Hematopoietic multipotent progenitor cell treated with erythropoietin and hydrocortisone succinate and interleukin-3 and kit ligand, for 15 days (in vitro differentiated cells): ENCODE data around the gene CEP290.
A peak's percentile ranks its signal among the peaks of the same experiment; 100 is the strongest.
"Not testable (repeated sequence)": the region's sequence is repeated elsewhere in the genome, so short reads cannot be mapped to it uniquely, and the experiment has no call there.

Source experiments
- DNase-seq: peaks from one replicate; pipeline ENCODE4 v3.0.0-alpha.2; 2015; ENCODE audit warnings: low spot score

CEP290 gene

DNA sequence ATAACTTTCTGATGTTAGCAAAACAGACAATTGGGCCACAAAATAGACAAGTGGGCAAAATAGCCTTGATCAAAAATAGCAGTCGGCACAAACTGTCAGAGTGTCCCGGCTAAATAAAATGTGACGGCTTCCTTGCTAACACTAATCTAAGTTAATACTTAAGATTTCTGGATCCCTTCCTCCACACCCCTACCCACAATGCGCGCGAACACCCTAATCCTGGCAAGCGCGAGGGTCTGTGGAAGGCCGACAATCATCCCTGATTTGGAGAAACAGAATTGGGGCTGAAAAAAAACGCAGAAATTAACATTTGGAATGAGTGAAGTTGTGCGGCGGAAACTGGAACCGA lies 489 bp downstream of the CEP290 start:
- no peak for DNase-seq

DNA sequence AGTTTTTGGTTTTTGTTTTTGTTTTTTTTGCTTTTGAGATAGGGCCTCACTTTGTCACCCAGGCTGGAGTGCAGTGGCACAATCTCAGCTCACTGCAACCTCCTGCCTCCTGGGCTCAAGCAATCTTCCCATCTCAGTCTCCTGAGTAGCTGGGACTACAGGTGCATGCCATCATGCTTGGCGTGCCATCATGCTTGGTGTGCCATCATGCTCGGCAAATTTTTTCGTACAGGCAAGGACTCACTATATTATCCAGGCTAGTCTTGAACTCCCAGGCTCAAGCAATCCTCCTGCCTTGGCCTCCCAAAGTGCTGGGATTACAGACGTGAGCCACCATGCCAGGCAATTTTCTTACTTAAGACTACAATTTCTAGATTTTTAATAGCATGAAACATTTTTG lies 2.2 kb downstream of the CEP290 start:
- not testable (repeated sequence) for DNase-seq

GRCh38 chr12:88133181-88133580 lies 8.7 kb downstream of the CEP290 start:
- not testable (repeated sequence) for DNase-seq

DNA sequence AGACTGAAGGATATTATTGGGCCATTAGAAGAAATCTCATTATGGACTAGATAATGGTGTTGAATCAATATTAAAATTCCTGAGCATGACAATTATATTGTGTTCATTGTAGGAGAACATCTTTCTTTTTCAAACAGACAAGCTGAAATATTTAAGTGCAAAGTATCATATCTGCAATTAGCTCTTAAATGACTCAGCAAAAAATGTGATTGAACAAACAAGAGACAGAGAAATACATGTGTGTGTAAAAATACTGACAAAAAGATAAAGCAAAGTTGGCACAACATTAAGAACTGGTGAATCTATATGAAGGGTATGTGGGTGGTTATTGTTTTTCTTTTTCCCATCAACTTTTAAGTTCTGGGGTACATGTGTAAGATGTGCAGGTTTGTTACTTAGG lies 9.5 kb downstream of the CEP290 start:
- peak; percentile 24 for DNase-seq

DNA sequence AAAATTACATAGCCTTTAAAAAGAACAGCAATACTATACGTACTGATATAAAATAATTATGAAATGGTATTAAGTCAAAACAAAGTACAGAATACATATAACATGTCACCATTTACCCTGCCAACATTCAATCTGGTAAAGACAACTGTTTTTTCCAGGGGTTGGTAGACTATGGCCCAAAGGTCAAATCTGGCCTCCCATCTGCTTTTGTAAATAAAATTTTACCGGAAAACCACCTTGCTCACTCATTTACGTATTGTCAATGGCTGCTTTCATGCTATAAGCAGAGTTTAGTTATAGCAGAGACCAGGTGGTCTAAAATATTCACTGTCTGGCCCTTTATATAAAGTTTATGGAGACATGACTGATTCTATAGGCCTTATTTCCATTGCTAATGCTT lies 14.0 kb downstream of the CEP290 start:
- no peak for DNase-seq

DNA sequence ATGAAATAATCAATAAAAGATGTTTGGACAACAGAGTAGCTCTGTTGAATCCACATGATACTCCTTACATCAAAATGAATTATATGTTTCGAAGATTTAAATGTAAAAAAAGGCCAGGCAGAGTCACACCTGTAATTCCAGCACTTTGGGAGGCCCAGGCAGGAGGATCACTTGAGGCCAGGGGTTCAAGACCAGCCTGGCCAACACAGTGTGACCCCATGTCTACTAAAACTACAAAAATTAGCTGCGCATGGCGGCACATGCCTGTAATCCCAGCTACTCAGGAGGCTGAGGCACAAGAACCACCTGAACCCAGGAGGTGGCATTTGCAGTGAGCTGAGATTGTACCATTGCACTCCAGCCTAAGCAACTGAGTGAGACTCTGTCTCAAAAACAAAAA lies 14.8 kb downstream of the CEP290 start:
- DNase-seq, result no peak

GRCh38 chr12:88122666-88123065 lies 19.2 kb downstream of the CEP290 start:
- DNase-seq, result no peak

DNA sequence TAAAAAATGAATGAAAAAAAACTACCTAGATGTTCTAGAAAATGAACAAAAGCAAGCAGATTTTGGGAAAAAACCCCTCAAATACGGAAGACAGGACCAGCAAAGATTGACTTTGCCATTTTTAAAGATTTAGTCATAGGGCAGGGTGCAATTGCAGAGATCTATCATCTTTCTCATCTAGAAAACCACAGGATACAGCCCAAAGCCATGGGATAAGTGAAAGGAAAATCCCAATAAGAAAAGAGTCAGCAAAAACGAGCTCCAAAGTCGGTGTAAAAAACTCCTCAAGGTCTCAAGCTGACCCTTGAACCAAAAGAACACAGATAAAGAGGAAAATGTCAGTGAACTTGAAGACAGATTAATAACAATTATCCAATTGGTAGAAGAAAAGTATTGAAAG lies 28.0 kb downstream of the CEP290 start:
- no peak for DNase-seq

DNA sequence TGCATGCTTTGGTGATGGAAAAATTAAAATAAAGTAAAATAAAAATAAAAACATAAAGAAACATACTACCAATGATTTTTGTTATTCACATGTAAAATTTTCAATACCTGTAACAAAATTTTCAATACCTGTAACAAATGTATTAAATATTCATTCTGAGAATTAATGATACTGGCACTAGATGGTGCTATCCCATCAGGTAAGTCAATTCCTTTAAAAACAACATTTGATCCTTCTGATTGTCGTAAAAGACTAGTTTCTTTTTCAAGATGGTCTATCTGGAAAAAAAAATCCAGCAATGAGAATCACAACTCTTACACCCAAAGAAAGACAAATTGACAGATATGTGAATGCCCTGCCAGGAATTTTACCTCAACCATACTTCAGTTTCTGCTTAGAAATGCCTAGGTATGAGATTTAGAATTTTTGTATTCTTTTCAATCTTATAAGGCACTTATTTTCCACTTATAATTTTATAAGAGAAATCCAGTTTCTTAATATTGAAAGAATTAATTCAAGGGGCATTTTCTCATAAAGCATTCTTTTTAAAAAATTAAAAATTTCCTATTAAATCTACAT lies 30.7 kb downstream of the CEP290 start:
- DNase-seq, result peak; percentile 62

- no peak for DNase-seq
Observed at GRCh38 chr12:88108021-88108420, 33.9 kb downstream of the CEP290 start.

- DNase-seq, result no peak
Observed at GRCh38 chr12:88093573-88093972, 48.3 kb downstream of the CEP290 start.

DNA sequence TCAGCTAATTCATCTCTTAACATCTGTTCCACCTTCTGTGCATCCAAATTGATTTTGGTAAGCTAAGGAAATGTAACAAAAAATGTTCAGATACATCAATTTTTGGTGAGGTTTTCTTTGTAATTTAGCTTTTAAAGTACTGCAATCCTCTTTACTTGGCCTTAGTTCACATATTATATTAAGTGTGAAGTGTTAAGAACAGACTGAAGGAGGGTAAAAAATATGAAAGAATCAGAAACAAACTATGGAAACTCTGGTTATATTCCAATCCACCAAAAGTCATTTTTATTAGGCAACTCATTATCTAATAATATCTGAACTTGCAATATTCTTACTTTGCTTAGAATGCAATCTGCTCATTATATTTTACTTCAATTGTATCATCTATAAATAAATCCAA lies 49.1 kb downstream of the CEP290 start:
- DNase-seq, result no peak

GRCh38 chr12:88084210-88084609 lies 57.7 kb downstream of the CEP290 start:
- DNase-seq, result no peak

DNA sequence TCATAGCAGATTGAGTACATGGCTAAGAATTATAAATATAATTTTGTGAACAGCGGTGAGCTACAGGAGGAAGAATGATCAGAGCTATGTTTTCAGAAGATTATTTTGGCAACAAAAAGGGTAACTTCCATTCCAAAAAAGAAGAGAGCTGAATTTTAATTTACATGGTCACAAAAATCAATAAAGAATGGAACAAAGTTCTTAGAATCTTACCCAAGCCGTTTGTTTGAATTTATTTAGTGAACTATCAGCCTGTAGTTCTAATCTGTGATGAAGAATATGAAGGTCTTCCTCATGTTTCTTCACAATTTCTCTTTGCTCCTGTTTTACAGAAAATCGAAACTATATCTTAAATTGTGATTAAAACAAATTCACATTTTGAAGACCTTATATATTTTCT lies 58.3 kb downstream of the CEP290 start:
- no peak for DNase-seq

DNA sequence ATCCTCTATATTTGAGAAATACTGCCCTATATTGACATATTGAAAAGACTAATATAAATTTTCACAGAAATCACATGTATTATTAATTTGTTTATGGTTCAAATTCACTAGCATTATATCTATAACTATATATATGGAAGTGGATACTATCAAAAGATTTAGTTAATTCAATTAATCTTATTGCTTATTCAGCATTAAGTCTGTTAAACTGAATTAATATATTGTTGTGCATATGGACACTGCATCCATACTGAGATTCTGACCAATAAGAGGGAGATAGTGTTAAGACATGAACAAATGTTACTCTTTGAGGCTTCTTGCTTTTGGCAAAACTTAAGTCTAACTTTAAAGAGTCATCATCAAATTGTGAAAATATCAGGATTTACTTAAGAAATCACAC lies 60.6 kb downstream of the CEP290 start:
- no peak for DNase-seq

DNA sequence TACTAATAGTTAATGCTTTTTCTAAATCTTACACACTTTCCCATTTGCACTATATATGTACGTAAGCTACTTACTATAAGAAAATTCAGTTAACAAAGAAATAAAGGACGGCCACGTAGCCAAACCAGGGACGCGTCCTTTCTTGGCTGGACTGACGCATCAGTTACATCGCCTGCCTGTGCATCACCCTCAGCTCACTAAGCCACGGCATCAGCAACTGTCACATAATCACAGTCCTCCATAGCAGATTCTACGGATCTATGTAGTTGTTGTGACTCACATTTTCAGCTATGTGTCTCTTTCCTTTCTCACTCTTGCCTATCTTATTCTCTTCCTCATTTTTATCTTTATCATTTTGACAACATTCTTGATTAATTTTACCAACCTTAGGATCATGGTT lies 74.6 kb downstream of the CEP290 start:
- DNase-seq, result no peak

GRCh38 chr12:88063375-88063774 lies 78.5 kb downstream of the CEP290 start:
- DNase-seq, result no peak

- no peak for DNase-seq
Observed at GRCh38 chr12:88062474-88062873, 79.4 kb downstream of the CEP290 start.

- no peak for DNase-seq
Observed at GRCh38 chr12:88058719-88059077, 83.2 kb downstream of the CEP290 start.

DNA sequence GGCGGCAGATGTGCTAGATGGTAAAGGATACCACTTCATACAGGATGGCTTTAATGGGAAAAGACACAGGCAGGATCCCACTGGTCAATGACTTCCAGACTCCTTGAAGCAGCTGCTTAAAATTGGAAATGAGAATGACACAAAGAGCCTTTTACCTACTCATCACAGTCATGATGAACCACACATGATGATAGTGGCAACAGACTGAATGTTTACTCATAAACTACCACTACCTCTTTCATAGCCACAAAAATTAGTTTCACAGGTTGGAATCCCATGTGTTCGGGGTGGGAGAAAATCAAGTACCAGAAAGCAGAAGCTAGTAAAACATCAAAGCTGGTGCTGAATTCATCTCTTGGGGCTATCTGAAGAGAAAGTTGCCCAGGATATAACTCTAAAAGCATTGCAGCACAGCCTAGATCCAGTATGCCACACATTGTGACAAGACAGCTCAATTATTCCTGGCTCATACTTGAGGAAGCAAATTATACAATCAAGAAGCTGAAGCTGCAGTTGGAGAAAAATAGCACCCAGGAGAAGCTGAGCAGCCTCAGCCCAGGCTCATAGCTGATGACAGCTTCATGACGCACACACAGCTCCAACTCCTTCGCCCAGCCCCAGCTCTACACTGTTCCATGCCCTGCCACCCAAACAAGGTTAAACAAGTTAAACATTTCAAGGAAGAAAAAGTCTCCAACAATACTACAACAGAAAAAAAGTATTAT lies 83.7 kb downstream of the CEP290 start:
- no peak for DNase-seq

DNA sequence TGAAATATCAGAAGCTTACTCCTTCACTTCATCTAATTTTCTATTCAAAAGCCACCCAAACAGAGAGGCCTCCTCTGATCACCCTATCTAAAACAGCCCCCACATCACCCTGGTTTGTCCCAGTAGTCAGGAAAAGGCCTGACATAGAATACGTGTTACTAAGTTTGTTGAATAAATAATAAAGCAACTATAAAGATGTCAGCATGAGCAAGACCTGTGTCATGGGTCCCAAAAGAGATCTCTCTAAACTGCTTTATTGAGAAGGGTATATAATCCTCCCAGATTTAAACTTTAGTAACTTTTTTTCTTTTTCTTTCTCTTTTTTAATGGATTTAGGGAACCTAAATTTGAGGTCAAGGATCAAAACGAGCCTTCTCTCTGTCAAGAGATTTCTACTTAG lies 85.3 kb downstream of the CEP290 start:
- DNase-seq, result no peak

GRCh38 chr12:88052686-88053085 lies 89.2 kb downstream of the CEP290 start:
- peak; percentile 45 for DNase-seq

GRCh38 chr12:88044035-88044434 lies 97.9 kb downstream of the CEP290 start:
- DNase-seq, result no peak

- no peak for DNase-seq
Observed at GRCh38 chr12:88037770-88038169, 104.1 kb downstream of the CEP290 start.
